GM12891 (cell line): Measurements from ENCODE around the gene FGF10.

Experiments
- DNase-seq: peaks from one replicate; pipeline ENCODE4 v3.0.0; 2011; ENCODE audit warnings: low spot score; ENCODE audit not compliant: insufficient read length
- FAIRE-seq: peaks from 2 replicates; lab custom pipeline; 2011; peaks lifted over from hg19 to GRCh38; lab: Jason Lieb, UNC
- PAX5 ChIP-seq: IDR thresholded peaks from 2 replicates; pipeline ENCODE4 v1.6.1; 2011; ENCODE audit warnings: low read length, moderate library complexity, mild to moderate bottlenecking; ENCODE audit not compliant: insufficient read depth, severe bottlenecking
- POLR2A ChIP-seq: IDR thresholded peaks from 2 replicates; pipeline ENCODE4 v1.6.1; 2011; ENCODE audit warnings: low read depth, low read length, control low read depth
- POLR2AphosphoS5 ChIP-seq: IDR thresholded peaks from 2 replicates; pipeline ENCODE4 v1.6.1; 2011; ENCODE audit warnings: low read depth, low read length, control low read depth
- POU2F2 ChIP-seq: IDR thresholded peaks from 2 replicates; pipeline ENCODE4 v1.6.1; 2011; ENCODE audit warnings: low read depth, mild to moderate bottlenecking, control low read depth, low read length, moderate library complexity
- SPI1 ChIP-seq: IDR thresholded peaks from 2 replicates; pipeline ENCODE4 v1.6.1; 2011; ENCODE audit warnings: low read depth, low read length, control low read depth
- TAF1 ChIP-seq: IDR thresholded peaks from 2 replicates; pipeline ENCODE4 v1.6.1; 2011; ENCODE audit warnings: low read depth, low read length, control low read depth

FGF10 gene

GRCh38 chr5:44278469-44278868, 110.8 kb downstream of the FGF10 start:
- FAIRE-seq = no peak
- TF ChIP-seq POU2F2 (no peak), POLR2AphosphoS5 (no peak)
- DNase-seq = no peak

DNA sequence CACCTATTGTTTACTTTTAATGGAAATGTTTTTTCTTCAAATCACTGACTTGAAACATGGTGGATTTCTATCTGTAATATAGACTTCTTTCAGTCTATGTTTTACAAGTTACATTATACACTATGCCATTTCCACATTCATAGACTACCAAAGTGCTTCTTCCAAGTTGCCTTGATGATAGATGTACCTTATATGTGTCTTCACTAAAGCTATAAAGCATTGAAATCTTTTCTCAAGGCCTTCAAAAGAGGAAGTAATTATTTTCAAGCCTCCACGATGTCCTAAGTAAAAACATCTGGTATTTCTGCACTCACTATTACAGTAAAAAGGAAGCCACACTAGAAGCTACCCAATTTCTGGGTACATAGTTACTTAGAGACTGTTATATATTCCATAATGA, 113.3 kb downstream of the FGF10 start:
- DNase-seq (no peak), FAIRE-seq (no peak)
- no peak for TF ChIP-seq SPI1
- TF ChIP-seq POLR2AphosphoS5 = no peak
- no peak for TF ChIP-seq POLR2A
- no peak for TF ChIP-seq POU2F2
- TF ChIP-seq PAX5 = no peak
- no peak for TF ChIP-seq TAF1

- no peak for TF ChIP-seq POU2F2
- TF ChIP-seq POLR2A = no peak
- TF ChIP-seq POLR2AphosphoS5 = no peak
- no peak for TF ChIP-seq PAX5
- no peak for TF ChIP-seq SPI1
- no peak for TF ChIP-seq TAF1
- DNase-seq = no peak
- no peak for FAIRE-seq
These were observed 113.9 kb downstream of the FGF10 start for GRCh38 chr5:44275329-44275728.

GRCh38 chr5:44267909-44268308, 121.3 kb downstream of the FGF10 start:
- FAIRE-seq (no peak), DNase-seq (no peak)
- TF ChIP-seq TAF1 = no peak
- TF ChIP-seq POLR2A = no peak
- no peak for TF ChIP-seq POLR2AphosphoS5
- no peak for TF ChIP-seq PAX5
- TF ChIP-seq POU2F2 = no peak
- no peak for TF ChIP-seq SPI1

GRCh38 chr5:44266882-44267576, 122.2 kb downstream of the FGF10 start:
- no peak for FAIRE-seq
- DNase-seq = no peak
- no peak for TF ChIP-seq SPI1
- no peak for TF ChIP-seq POU2F2
- no peak for TF ChIP-seq TAF1
- no peak for TF ChIP-seq POLR2AphosphoS5
- no peak for TF ChIP-seq POLR2A
- no peak for TF ChIP-seq PAX5

DNA sequence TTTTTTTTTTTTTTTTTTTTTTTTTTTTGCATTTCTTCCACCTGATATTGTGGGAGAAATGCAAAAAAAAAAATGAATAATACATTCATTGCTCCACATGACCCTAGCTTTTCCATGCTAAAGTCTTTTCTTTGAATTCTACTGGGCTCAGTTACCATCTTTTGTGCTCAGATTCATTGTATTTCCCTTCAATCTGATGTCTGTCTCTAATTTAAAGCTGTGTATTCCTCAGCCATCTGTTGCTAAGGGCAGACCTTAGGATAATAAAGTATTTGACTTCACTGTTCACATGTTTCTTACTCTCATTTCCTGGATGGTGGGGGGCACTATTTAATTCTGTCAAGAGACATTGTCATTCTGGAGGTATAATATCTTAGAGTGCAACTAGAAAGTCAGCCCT, 123.5 kb downstream of the FGF10 start:
- DNase-seq = no peak
- TF ChIP-seq POLR2A (no peak), TAF1 (no peak), SPI1 (no peak), POLR2AphosphoS5 (no peak), PAX5 (no peak), POU2F2 (no peak)
- no peak for FAIRE-seq

- TF ChIP-seq POLR2A = no peak
- TF ChIP-seq POU2F2 = no peak
- no peak for TF ChIP-seq SPI1
- no peak for TF ChIP-seq PAX5
- TF ChIP-seq POLR2AphosphoS5 = no peak
- no peak for TF ChIP-seq TAF1
- DNase-seq (no peak), FAIRE-seq (no peak)
These were observed 128.4 kb downstream of the FGF10 start for GRCh38 chr5:44260793-44261192.

DNA sequence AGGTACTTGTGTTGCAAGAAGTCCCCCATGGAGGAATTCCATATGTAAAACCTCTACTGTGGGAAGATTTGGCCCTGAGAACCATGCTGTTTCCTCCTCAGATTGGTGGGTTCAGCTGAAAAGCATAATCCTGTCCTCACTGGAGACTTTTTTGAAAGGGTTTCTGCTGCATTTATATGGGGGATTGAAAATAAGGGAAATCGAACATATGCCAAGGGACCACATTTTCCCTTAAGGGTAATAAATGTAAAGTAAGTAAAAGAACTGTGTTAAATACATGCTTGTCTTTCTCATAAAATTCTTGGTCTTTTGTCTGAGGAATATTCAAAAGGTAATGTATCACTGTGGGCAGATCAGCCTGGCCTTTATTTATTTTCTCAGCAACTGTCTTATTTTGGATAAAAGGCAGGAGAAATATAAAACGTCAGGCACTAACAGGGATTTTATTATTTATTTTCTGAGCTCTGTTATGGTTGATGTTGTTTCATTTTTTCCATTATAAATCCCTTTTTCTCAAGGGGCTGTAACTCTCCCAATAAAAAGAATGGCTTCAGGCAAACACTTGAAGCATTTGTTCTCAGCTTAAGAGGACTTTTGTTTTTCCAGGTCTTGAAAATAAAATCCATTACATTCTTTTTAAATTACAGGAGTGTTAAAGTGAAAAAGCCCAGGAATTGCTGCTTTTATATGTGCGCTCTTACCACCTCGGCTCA, 131.4 kb downstream of the FGF10 start:
- no peak for DNase-seq
- TF ChIP-seq TAF1 (no peak), SPI1 (no peak)
- no peak for FAIRE-seq

DNA sequence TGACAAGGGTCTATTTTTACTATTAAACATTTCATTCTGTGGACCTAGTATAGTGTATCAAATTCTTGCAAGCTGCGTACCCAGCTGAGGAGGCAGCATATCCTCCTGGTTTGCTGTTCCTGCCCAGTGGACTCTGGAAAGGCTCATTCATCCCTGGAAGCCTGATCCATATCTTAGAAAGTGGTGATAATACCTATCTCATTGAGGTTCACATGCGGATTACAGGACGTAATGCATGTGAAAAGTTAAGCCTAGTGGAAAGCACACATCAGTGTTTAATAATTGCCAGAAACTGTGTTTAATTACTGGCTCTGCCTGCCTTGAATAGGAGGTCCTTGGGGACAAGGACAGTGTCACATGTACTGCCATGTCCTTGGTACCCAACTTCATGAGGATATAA, 132.0 kb downstream of the FGF10 start:
- no peak for DNase-seq
- FAIRE-seq = no peak
- no peak for TF ChIP-seq PAX5
- no peak for TF ChIP-seq POLR2AphosphoS5
- TF ChIP-seq POU2F2 = no peak
- TF ChIP-seq TAF1 = no peak
- TF ChIP-seq SPI1 = no peak
- no peak for TF ChIP-seq POLR2A
